IMR-90 (cell line): ENCODE measurements around the gene ZNF440.

Experiments
- BHLHE40 ChIP-seq: fragments of 150-350 bp; IDR thresholded peaks from 2 replicates; pipeline ENCODE4 v1.6.1; 2016; ENCODE audit warnings: mild to moderate bottlenecking, low read depth, low read length
- CEBPB ChIP-seq: IDR thresholded peaks from 2 replicates; pipeline ENCODE4 v1.6.1; 2012; ENCODE audit warnings: low read depth, low read length, improper control_type of control experiment
- CHD1 ChIP-seq: IDR thresholded peaks from 2 replicates; pipeline ENCODE4 v1.6.1; 2012; ENCODE audit warnings: low read depth, low read length, improper control_type of control experiment
- CTCF ChIP-seq: conservative IDR thresholded peaks from 2 replicates; pipeline ENCODE4 v1.5.1; 2012; ENCODE audit warnings: mild to moderate bottlenecking, low read depth, low read length, improper control_type of control experiment
- FOS ChIP-seq: fragments of 150-350 bp; IDR thresholded peaks from 2 replicates; pipeline ENCODE4 v1.6.1; 2016; ENCODE audit warnings: low read depth, low read length
- MAZ ChIP-seq: IDR thresholded peaks from 2 replicates; pipeline ENCODE4 v1.6.1; 2012; ENCODE audit warnings: low read depth, mild to moderate bottlenecking, low read length, improper control_type of control experiment, moderate library complexity, borderline replicate concordance
- MXI1 ChIP-seq: IDR thresholded peaks from 2 replicates; pipeline ENCODE4 v1.6.1; 2012; ENCODE audit warnings: low read depth, mild to moderate bottlenecking, low read length, moderate library complexity, borderline replicate concordance
- POLR2A ChIP-seq: IDR thresholded peaks from 2 replicates; pipeline ENCODE4 v1.6.1; 2012; ENCODE audit warnings: mild to moderate bottlenecking, low read depth, low read length
- RAD21 ChIP-seq: IDR thresholded peaks from 2 replicates; pipeline ENCODE4 v1.6.1; 2012; ENCODE audit warnings: low read length, improper control_type of control experiment
- RCOR1 ChIP-seq: IDR thresholded peaks from 2 replicates; pipeline ENCODE4 v1.6.1; 2012; ENCODE audit warnings: mild to moderate bottlenecking, low read length, improper control_type of control experiment; ENCODE audit not compliant: insufficient replicate concordance
- RFX5 ChIP-seq: IDR thresholded peaks from 2 replicates; pipeline ENCODE4 v1.8.0; 2012; ENCODE audit warnings: low read depth, mild to moderate bottlenecking, low read length, moderate library complexity
- TF ChIP-seq, protein P1 (sequence below): fragments of 150-350 bp; IDR thresholded peaks from 2 replicates; pipeline ENCODE4 v1.6.1; 2017; ENCODE audit warnings: mild to moderate bottlenecking, antibody characterized with exemption, low read length, low read depth
- TF ChIP-seq, protein P2 (sequence below): fragments of 150-350 bp; IDR thresholded peaks from 2 replicates; pipeline ENCODE4 v1.6.1; 2016; ENCODE audit warnings: low read depth, mild to moderate bottlenecking, low read length, moderate library complexity, borderline replicate concordance

GRCh38 chr19:11872624-11873023 lies 58.6 kb downstream of the ZNF440 start:
- TF ChIP-seq, protein P1, sequence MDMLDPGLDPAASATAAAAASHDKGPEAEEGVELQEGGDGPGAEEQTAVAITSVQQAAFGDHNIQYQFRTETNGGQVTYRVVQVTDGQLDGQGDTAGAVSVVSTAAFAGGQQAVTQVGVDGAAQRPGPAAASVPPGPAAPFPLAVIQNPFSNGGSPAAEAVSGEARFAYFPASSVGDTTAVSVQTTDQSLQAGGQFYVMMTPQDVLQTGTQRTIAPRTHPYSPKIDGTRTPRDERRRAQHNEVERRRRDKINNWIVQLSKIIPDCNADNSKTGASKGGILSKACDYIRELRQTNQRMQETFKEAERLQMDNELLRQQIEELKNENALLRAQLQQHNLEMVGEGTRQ = no peak
- TF ChIP-seq RAD21 (no peak), CTCF (no peak), BHLHE40 (no peak), MXI1 (no peak), MAZ (no peak), POLR2A (no peak), RFX5 (no peak), RCOR1 (no peak), CHD1 (no peak), CEBPB (no peak), FOS (no peak)
- TF ChIP-seq, protein P2, sequence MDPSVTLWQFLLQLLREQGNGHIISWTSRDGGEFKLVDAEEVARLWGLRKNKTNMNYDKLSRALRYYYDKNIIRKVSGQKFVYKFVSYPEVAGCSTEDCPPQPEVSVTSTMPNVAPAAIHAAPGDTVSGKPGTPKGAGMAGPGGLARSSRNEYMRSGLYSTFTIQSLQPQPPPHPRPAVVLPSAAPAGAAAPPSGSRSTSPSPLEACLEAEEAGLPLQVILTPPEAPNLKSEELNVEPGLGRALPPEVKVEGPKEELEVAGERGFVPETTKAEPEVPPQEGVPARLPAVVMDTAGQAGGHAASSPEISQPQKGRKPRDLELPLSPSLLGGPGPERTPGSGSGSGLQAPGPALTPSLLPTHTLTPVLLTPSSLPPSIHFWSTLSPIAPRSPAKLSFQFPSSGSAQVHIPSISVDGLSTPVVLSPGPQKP = no peak
